H1 (cell line): ENCODE measurements around the gene LMNA. TPM values are rescaled to one million over a fixed set of nuclear protein-coding genes. Genes with fewer than 3 reads are reported as not detected.

ENCODE experiments used
- ASH2L ChIP-seq: fragments of 200-600, 300-600 bp; sonication (generic); IDR thresholded peaks from one replicate; pipeline ENCODE4 v1.7.1; 2017; ENCODE audit warnings: low read length
- BACH1 ChIP-seq: IDR thresholded peaks from 2 replicates; pipeline ENCODE4 v1.6.1; 2012; ENCODE audit warnings: low read length, improper control_type of control experiment
- CEBPB ChIP-seq: IDR thresholded peaks from 2 replicates; pipeline ENCODE4 v1.6.1; 2012; ENCODE audit warnings: low read depth, low read length
- GTF2F1 ChIP-seq: IDR thresholded peaks from 2 replicates; pipeline ENCODE4 v1.6.1; 2012; ENCODE audit warnings: low read depth, low read length, improper control_type of control experiment, borderline replicate concordance
- HDAC2 ChIP-seq, 2 experiments: fragments of 300-600 bp in 1 of 2; sonication (generic) in 1 of 2; IDR thresholded peaks; 2 replicates each; pipeline ENCODE4 v1.6.1; 2011 to 2012; ENCODE audit warnings: low read depth in 2 of 2, low read length in 2 of 2, mild to moderate bottlenecking in 2 of 2, moderate library complexity in 2 of 2, borderline replicate concordance in 1 of 2, inconsistent platforms in 1 of 2
- POLR2AphosphoS5 ChIP-seq: IDR thresholded peaks from 2 replicates; pipeline ENCODE4 v1.6.1; 2011; ENCODE audit warnings: low read depth, low read length
- SIN3A ChIP-seq, 2 experiments: IDR thresholded peaks in 1 of 2; conservative IDR thresholded peaks in 1 of 2; 2 replicates each; pipeline ENCODE4 v1.6.1; 2011 to 2012; ENCODE audit warnings: low read length in 2 of 2, improper control_type of control experiment in 1 of 2, low read depth in 1 of 2, mild to moderate bottlenecking in 1 of 2
- TAF1 ChIP-seq: IDR thresholded peaks from 2 replicates; pipeline ENCODE4 v1.6.1; 2011; ENCODE audit warnings: mild to moderate bottlenecking, low read depth, low read length
- polyA plus RNA-seq, 7 experiments: library from polyadenylated mRNA; depleted of rRNA in 3 of 7; stranded (reverse) in 5 of 7; unstranded in 2 of 7; fragments of >200 nt in 5 of 7; fragments of 200-250 nt in 2 of 7; gene quantifications; 1 replicate in 5 of 7; 2 replicates in 1 of 7; 4 replicates in 1 of 7; pipeline versions ENCODE4 v1.2.1 to v1.2.3, GENCODE V29; 2011 to 2013; ENCODE audit warnings: missing spikeins in 2 of 7, mixed read lengths in 2 of 7
- total RNA-seq: library from RNA; stranded (reverse); fragmentation: NEBNext Ultra II Directional; extraction: Animal tissue kit (Norgen Biotek cat#: 25700); gene quantifications from 2 replicates; pipeline ENCODE4 v1.2.1, GENCODE V29; 2021

LMNA gene
- total and polyA plus RNA-seq, 2 of the 8 experiments (the other 6 are each of a cell fraction or from before 2014, with no cell fraction given) = 25.8 to 46.8 TPM

DNA sequence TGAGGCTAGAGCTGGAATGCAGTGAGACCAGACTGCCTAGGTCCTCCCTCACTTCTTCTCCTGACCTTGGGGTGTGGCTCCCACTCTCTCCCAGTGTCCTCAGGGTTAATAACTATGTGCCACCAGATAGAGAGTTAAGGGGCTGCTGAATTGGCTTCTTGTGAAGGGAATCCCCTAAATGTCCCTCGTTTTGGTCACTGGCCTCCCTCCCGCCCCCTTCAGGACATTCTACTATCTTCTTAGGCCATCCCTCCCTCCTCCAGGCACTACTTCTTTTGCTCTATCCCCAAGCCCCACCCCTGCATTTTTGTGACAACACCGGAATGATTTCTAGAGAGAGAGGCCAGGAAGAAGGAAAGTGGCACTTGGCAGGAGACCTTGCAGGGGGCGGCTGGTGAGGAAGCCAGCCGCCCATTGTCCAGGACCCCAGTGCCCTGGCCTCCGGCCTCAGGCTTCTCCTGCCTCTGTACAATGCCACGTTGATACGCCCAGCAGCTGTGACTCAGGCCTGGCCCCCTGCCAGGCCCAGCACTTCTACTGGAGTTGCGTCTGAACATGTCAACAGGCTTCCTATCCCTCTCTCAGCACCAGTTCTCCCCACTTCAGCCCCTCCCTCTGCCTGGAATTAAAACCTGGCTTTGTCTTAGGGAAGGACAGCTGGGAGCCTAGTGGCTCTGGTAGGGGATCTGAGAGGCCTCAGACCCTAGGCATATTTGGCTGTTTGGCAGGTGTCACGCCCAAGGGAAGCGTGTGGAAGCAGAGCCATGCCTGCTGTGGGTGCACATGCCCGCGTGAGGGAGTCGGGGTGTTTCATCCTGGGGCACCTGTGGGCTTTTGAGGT is 9.1 kb downstream of the LMNA start (continued):
- TF ChIP-seq CEBPB (no peak), TAF1 (0 out of 2 replicates have a peak, but pooled peaks have one; percentile 39), BACH1 (peak; percentile 49), ASH2L (peak; percentile 42), HDAC2 (IDR thresholded peaks at IDR 0.05; ENCODE audit: borderline replicate concordance in 1 of 2, low read depth in 2 of 2, low read length in 2 of 2) (peak in 1 of 2 experiments; percentile 89; a peak in 1 of 4 replicates), POLR2AphosphoS5 (peak; percentile 12; the same call in 1 of the 2 replicates), SIN3A (conservative IDR thresholded peaks at IDR 0.05 in 1 of 2, IDR thresholded peaks at IDR 0.05 in 1 of 2; ENCODE audit: low read depth in 1 of 2, low read length in 2 of 2) (peak; percentile 77 to 92; a peak in 3 of 4 replicates), GTF2F1 (0 out of 2 replicates have a peak, but pooled peaks have one; percentile 20)
